Medulla oblongata (tissue), 1 donor: ENCODE data around the gene FAM13A.

Source experiments
- DNase-seq: peaks from one replicate; pipeline ENCODE4 v3.0.0-alpha.2; 2015; ENCODE audit errors: extremely low spot score

The FAM13A gene

DNA sequence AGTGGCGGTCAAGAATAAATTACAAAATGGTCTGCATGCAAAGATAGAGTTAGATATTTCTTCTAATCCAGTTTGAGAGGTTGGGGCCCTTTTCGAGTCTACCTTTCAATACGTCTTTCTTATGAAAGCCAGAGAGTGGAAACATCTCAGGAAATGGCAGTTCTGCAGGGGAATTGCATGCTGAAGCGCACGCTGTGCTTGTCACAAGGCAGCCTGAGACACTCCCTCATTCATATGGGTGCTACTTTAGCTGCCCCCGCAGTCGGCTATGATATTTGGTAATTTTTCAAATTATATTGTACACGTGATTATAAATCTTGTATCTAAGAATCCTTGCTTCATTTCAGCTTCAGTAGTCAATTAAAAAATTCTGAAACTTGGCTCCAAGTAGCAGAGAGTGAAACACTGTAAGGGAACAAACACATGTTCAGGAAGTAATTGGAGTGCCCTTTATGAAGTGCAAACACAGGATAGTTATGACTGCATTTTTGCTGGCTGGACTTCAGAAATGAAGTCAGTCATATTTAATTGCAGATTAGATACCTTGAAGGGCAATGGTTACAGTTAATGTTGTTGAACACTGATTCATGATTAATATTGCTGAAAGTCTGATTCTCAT is 213.8 kb downstream of the FAM13A start:
- no peak for DNase-seq

DNA sequence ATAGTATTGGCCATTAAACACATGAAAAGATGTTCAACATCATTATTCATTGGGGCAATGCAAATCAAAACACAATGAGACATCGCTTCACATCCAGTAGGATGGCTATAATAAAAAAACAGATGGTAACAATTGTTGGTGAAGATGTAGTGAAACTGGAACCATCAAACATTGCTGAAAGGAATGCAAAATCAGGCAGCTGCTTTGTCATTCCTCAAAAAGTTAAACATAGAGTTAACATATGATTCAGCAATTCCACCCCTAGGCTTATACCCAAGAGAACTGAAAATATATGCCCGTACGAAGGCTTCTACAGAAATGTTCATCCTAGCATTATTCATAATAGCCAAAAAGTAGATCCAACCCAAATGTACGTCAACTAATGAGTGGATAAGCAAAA is 215.3 kb downstream of the FAM13A start:
- DNase-seq = no peak

DNA sequence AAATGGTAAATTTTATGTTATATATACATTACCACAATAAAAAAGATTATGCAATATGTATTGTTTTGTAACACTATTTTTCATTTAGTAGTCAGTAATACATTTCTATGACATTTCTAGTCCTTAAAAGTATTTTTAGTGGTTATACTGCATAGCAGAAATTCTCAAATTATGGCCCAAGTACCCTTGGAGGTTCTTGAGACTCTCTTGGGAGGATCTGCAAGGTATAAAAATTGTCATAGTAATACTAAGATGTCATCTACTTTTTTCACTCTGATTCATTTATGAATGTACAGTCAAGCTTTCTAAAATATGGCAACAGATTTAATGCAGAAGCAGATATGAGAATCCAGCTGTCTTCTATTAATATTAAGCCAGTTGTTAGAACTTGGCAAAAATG is 220.8 kb downstream of the FAM13A start:
- DNase-seq = no peak

DNA sequence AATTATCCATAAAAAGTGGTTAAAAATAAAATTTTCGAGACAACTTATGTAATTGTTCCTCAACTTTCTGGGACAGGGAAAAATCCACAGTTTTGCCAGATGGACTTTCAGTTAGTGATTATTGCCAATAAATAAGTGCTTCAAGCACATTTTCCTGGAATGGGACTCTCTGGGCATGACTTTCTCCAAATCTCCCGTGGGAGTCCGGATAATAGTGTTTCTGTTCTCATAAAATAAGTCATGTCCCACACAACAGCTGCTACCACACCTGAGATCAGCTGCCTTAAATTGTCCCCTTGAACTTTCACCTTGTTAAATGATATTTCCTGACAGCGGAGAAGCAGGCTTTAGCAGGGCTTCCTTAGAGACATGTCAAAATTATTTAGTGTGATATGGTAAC is 226.0 kb downstream of the FAM13A start:
- DNase-seq = no peak

DNA sequence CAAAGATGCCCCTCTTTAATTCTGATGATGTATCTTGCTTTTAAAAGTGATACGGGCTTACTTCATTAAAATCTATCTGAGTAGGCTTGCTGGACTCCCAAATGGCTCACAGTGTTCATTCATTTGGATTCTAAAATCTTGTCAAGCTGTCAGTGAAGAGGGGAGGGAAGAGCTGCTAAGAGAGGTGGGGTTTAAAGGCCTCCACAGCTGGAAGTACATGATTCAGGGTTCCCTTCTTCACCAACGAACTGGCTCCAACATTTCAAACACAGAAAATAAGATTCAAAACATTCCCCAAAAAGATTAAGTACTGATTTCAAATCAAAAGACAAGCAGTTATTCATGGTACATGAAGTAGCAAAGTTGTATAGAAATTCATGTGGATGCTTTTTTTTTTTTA is 226.4 kb downstream of the FAM13A start:
- DNase-seq = no peak

DNA sequence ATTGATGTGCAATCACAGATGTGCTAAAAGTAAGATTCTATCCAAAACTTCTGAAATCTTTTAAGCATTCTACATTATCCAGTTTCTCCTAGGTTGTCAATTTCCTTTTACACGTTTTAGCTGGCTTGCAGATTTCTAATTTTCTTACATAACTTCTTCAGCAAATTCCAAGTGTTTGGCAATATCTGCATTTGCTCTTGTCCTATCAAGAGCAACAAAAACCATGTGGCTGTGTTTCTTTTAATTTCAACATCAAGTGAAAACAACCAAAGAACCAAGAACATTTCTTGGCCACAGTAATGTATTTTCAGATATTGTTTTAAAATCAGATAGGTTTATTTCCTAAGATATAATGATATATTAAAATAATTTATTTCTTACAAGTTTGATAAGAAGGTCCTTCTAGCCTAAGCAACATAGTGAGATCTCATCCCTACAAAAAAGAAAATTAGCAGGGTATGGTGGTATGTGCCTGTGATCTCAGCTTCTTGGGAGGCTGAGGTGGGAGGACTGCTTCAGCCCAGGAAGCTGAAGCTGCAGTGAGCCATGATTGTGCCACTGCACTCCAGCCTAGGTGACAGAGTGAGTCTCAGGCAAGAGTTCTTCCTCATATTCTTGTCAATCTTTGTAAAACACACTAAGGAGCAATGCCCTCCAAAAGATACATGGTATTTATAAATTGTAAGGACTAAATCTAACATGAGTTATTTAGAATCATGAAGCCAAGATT is 228.0 kb downstream of the FAM13A start:
- DNase-seq = no peak

DNA sequence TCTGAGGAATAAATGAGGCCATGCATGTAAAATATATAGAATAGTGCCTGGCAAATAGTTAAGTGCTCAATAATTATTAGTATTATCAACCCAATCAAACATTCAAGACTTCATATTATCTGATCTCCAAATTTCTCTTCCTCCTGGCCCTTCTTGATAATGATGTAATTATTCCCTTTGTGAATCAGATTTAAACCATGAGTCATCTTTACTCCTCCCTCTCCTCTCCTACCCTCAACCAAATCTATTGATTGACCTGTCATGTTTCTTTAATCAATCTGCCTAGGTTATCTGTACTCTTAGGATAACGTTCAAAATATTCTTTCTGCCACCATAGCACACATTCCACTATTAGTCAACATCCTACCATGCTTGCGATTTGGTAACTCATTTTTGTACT is 229.5 kb downstream of the FAM13A start:
- DNase-seq = no peak

DNA sequence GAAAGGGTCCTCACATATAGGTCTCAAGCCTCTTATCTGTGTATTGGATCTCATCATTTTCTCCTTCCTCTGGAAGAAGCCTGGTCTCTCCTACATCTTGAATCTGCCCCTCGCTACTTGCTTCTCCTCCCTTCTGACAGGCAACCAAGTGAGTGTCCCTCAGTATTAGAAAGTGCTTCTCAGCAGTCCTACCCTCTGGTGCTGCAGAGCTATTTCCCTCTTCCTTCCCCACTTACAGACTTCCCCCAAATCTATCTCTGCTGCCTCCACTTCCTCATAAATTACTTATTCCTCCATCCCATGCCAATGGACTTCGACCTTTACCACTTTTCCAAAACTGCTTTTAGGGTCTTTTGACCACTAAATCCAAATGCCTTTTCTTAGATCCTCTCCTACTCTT is 230.2 kb downstream of the FAM13A start:
- DNase-seq = no peak

DNA sequence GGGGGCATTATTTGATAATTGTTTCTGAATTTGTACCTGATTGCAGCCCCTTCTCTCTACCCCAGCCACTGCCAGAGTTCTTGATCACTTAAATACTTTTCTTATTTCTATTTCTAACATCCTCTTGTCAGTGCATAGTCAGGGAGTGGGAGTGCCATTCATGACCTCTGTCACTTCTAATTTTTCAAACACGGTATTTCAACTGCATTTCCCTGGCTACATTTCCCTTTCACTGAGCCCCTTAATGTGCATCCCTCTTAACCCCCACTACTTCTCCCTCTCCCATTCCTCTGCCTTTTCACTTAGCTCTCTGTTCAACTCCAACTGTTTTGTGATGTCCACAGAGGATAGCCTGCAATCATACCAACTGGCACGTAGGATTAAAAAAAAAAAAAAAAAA is 231.1 kb downstream of the FAM13A start:
- no peak for DNase-seq

DNA sequence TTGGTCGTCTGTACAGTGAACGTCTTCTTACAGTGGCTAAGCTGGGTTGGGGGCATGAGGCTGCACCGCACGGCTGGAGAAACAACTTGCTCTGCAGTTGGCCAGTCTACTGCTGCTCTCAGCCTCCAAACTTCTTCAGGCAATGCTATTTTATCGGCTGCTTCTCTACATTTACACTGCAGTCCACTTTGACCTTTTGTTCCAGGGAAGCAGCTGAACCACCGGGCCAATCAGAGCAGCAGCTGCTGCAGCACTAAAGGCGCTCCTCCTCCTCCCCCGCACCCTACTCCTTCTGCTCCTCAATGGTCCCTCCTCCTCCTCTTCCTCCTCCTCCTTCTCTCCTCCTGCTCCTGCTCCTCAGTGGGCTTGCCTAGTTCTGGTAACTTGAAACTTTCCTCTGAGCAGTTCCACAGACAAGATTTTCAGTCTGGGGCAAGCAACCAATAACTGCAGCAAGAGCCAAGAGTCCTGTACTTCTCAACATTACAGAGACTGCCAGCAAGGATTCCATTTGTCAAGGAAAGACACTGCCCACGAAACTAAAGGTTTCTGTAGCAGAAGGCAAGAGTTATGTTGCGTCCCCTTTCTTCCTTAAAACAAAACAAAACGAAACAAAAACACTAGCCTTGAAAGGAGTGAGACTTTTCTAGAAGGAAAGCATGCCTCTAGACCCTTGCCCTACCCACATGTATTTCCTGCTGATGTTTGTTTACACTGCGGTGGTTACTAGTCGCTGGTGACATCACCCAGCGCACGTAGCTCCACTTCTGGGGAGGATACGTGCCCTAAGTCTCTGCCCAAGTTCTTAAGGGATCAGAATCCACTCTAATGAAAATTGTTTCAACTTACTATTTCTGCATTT is 233.7 kb downstream of the FAM13A start:
- peak; percentile 95 for DNase-seq

DNA sequence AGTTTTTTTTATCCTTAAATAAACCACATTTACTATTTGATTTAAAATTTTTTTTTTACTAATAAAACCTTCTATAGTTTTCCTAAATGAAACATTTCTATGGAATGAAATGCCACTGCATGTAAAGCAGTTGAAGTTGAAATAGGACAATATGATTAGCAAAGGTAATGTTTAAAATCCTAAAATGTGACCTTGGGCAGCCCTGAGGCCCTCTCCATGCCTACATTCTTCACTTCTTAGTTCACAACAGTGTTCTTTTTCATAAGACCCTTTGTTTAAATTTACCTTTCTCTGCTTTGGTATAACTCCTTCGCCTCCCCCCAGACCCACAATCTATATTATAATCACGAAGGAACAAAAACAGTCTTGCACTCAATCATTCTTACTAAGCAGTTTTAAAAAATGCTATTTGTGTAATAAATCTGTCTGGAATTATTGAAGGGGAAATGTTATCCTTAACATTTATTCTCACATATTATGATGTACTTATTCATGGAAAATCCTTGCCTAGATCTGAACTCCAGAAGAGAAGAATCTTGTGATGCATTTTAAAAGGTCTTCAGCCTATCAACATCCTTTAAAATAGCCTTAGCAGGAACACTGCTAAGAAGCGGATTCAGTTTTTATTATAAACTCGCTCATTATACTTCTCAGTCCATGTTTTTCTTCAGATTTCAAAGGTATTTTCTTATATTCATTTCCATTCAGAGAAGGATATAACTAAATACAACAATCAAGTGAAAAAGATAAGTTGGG is 234.8 kb downstream of the FAM13A start:
- DNase-seq = peak; percentile 48

DNA sequence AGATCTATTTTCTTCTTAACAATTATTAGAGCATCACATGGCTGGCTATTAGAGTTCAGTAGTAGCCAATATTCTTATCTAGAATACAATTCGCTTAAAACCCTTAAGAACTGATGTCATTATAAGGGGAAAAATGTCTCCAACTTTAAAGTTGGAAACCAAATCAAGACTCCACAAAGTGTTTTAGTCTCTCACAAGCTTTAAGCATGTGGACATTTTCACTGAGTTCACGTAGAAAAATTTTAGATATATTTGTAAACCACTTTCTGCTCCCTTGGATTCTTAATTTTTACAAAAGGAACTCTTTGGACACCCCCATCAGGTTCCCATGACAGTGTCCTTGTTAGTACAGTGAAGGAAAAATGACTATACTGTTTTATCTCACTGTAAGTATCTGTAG is 235.5 kb downstream of the FAM13A start:
- DNase-seq = no peak

DNA sequence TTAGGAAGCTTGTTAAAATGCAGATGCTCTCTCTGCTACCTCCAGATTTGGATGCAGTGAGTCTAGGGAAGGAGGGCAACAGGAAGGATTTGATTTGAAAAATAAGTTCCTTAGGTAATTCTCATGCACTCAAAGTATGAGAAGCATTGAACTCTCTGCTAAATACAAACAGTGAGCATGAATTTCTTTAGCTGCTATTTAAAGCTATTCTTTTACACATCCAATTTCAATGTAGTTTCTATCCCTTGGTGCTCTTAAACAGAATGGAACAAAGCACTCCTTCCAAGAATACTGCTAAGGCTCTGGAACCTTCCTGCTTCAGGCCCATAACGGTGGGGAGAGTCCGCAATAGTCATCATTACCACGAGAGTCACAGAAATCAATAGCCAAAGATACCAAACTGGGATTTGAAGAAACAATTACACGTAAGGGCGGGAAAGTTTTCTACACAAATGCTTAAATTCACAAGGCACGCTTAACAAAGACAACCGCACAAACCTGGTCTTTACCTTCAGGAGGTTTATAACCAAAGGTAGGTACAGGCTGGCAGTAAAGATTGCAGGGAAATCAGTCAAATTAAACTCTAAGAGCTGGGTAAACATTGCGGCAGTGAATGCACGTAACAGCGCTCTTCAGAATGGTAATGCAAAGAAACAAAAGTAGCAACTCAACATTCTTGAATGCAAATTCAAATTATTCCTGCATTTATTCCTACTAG is 236.1 kb downstream of the FAM13A start:
- peak; percentile 48 for DNase-seq

DNA sequence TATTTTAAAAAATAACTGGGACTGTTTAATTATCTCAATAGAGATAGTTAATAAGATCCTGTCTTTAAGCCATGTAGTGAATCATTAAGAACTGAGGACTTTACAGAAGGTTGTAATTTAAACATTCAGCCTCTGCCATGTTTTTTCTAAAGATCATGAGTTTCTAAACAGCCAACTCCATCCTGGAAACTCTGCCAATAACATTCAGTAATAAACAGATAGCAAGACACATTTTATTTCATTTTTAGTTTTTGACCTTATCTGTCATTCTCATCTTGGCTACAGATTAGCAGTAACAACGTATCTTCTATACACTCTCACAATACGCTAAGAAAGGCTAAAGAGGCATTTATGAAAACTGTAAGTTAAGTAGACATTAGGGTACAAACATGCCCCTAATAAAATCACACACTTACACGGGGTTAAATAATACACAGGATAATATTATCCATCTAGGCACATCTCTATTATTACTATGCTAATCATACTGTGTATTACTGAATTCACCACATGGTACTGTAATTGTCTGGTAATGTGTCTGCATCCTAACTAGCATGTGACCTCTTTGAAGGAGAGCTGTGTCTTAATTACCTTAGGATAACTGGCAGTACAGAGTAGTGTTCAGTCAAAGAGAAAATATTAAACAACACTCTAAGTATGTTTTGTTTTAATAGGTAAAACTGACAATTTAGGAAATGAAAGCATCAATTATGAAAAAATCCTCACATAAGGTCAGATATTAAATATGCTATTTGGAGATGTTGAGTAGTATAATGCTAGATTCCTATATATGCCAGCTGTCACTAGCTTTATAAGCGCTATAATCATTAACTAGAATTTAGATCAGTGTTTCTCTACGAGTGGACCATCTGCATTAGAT is 236.9 kb downstream of the FAM13A start:
- peak; percentile 38 for DNase-seq

DNA sequence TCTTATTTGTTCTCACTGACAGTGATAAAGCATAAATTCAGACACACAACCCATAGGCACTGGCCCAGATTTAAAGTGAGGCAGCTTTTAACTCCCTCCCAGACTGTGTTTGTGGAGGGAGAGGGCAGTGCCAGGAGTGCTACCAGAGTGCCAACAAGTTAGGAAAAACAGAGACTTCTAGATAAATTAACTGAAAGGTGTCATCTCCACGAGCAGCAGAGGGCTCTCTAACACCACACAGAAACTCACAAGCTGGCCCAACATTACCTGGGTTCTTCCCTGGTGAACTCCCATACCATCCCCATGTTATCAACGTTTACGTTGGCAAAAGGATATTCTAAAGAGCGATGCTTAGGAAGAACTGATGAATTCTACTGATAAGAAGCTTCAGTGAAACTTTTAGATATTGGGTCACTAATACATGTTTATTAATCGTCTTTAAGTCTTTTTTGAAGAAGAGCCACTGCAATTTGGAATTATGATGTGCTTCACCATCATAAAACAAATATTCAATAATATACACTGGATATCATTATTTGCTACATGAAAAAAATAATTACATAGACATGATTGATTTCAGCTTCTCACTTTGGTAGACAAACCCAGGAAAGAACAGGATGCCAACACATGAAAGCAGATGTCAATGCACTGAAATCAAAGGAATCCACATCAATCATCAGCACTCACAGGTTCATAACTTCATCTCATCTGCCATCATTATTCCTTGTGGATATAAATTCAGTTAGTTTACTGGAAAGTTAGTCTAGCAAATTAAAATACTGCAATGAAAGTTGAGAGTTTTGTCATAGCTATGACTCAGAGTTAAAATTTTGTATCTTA is 238.1 kb downstream of the FAM13A start:
- DNase-seq = peak; percentile 84

DNA sequence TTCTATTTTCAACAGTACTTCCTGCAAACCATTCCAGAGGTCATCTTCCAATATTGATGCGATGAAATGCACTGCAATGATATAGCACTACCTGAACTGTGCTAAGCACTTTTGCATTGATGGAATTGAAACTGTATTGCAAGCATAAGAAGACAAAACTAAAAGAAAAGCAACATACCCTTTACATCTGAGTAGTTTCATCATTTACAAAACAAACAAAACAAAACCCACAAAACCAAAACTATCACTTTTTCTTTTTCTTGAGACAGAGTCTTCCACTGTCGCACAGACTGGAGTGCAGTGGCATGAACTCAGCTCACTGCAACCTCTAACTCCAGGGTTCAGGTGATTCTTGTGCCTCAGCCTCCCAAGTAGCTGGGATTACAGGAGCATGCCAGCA is 239.2 kb downstream of the FAM13A start:
- no peak for DNase-seq

DNA sequence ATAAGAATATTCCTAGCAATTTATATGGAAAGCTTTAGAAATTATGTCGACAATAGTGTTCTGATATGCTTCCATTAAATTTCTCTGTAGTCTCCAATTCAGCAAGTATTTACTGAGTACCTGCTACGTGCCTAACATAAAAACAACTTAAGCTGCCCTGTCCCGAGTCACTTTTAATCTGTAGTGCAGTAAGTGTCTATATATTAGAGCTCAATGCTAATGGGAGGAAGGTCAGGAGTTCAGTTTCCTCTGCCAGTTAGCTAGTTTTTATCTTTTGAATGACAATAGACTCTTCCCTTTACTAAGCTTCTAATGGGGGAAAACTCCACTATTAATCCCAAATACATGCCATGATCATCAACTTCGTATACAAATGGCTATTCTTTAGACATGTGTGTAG is 240.6 kb downstream of the FAM13A start:
- DNase-seq = no peak

DNA sequence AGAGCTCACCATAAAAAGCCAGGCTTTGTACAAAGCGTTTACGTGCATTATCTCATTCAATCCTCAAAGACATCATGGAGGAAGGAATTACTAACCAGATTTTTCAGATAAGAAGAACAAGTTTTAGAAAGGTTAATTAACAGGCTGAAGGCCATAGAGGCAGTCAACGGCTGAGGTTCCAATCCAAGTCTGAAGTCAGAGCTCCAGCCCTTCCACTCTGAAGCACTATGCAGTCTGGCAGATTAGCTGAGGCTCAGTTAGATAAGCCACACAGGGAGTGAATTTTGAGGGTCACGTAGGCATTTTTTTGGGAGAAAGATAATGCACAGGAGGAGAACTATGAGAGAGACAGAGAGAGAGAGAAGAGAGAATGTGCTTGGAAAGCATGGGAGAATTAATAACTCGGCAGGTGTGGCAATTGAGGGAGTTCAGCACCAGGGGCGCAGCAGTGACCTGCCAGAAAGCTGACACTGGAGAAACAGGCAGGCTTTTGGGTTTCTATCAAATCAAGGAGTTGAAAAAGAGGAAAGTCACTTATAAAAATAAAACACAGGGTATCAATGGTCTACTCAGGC is 242.9 kb downstream of the FAM13A start:
- DNase-seq = no peak

DNA sequence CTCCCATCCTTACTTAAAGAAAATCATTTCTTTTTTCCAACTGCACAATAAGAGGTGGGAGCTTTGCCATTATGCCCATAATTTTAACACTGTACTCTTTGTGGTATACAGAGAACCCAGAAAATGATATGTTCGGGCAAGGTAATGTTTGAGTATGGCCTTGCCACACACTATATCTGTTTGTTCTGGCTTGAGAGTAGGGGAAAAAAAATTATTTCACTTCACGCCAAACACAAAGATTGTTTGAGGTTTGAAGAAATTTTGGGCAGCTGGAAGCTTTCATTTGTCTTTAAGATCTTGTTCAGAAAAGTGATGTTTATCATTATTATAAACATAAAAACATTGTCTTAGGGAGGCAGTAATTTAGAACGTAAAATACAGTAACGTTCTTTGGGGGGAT is 244.0 kb downstream of the FAM13A start:
- no peak for DNase-seq
